ENCODE data around the gene CADM2.

Gene CADM2

GRCh38 chr3:85208650-85209049 lies 249.9 kb downstream of the CADM2 start:
- DNase-seq = no peak

GRCh38 chr3:85210540-85210939 lies 251.8 kb downstream of the CADM2 start:
- no peak for DNase-seq

GRCh38 chr3:85228966-85229365 lies 270.2 kb downstream of the CADM2 start:
- DNase-seq = no peak

- DNase-seq = no peak
These were observed 285.3 kb downstream of the CADM2 start for GRCh38 chr3:85244091-85244490.

GRCh38 chr3:85244519-85244918 lies 285.7 kb downstream of the CADM2 start:
- DNase-seq = no peak

- DNase-seq = no peak
These were observed 293.0 kb downstream of the CADM2 start for GRCh38 chr3:85251766-85252165.

- DNase-seq = no peak
These were observed 293.9 kb downstream of the CADM2 start for GRCh38 chr3:85252686-85253085.

- DNase-seq = no peak
These were observed 295.9 kb downstream of the CADM2 start for GRCh38 chr3:85254738-85255137.

- no peak for DNase-seq
These were observed 297.2 kb downstream of the CADM2 start for GRCh38 chr3:85255949-85256348.

GRCh38 chr3:85258326-85258725 lies 299.5 kb downstream of the CADM2 start:
- DNase-seq = no peak

GRCh38 chr3:85258819-85259218 lies 300.0 kb downstream of the CADM2 start:
- DNase-seq = no peak

GRCh38 chr3:85259748-85260147 lies 301.0 kb downstream of the CADM2 start:
- no peak for DNase-seq

- DNase-seq = no peak
These were observed 305.6 kb downstream of the CADM2 start for GRCh38 chr3:85264381-85264780.

- no peak for DNase-seq
These were observed 311.7 kb downstream of the CADM2 start for GRCh38 chr3:85270488-85270887.

- no peak for DNase-seq
These were observed 313.1 kb downstream of the CADM2 start for GRCh38 chr3:85271911-85272310.

- no peak for DNase-seq
These were observed 329.5 kb downstream of the CADM2 start for GRCh38 chr3:85288257-85288656.

GRCh38 chr3:85297291-85297690 lies 338.5 kb downstream of the CADM2 start:
- no peak for DNase-seq

GRCh38 chr3:85298032-85298431 lies 339.2 kb downstream of the CADM2 start:
- DNase-seq = no peak

- no peak for DNase-seq
These were observed 344.4 kb downstream of the CADM2 start for GRCh38 chr3:85303156-85303555.

GRCh38 chr3:85304360-85304964 lies 345.7 kb downstream of the CADM2 start:
- no peak for DNase-seq

- no peak for DNase-seq
These were observed 353.5 kb downstream of the CADM2 start for GRCh38 chr3:85312331-85312730.

GRCh38 chr3:85313380-85313779 lies 354.6 kb downstream of the CADM2 start:
- DNase-seq = no peak

GRCh38 chr3:85316252-85316651 lies 357.5 kb downstream of the CADM2 start:
- DNase-seq = no peak

- no peak for DNase-seq
These were observed 363.1 kb downstream of the CADM2 start for GRCh38 chr3:85321892-85322291.

GRCh38 chr3:85330071-85330470 lies 371.3 kb downstream of the CADM2 start:
- no peak for DNase-seq

- no peak for DNase-seq
These were observed 379.1 kb downstream of the CADM2 start for GRCh38 chr3:85337895-85338294.
